Mesenchymal stem cell (in vitro differentiated cells and primary cell): ENCODE measurements around the gene C11orf68. TPM values are rescaled to one million over a fixed set of nuclear protein-coding genes. Genes with fewer than 3 reads are reported as not detected.

Experiments used
- DNase-seq: peaks from one replicate; pipeline ENCODE4 v3.0.0-alpha.2; 2013
- H2AFZ ChIP-seq: one replicate; pipeline ENCODE4 v1.6.1; 2013; ENCODE audit warnings: low read depth, mild to moderate bottlenecking, control low read depth, inconsistent platforms, low read length, moderate library complexity
- H2AK5ac ChIP-seq: 2 replicates; pipeline ENCODE4 v1.6.1; 2013; ENCODE audit warnings: low read length, moderate library complexity, mild to moderate bottlenecking, inconsistent platforms; ENCODE audit not compliant: severe bottlenecking
- H2BK120ac ChIP-seq: one replicate; pipeline ENCODE4 v1.6.1; 2013; ENCODE audit warnings: low read depth, mild to moderate bottlenecking, inconsistent platforms, low read length, moderate library complexity
- H2BK12ac ChIP-seq, 2 experiments: one replicate each; pipeline ENCODE4 v1.6.1; 2013; ENCODE audit warnings: inconsistent platforms in 2 of 2, low read length in 2 of 2, mild to moderate bottlenecking in 2 of 2, moderate library complexity in 2 of 2, control low read depth in 1 of 2
- H2BK15ac ChIP-seq: one replicate; pipeline ENCODE4 v1.6.1; 2013; ENCODE audit warnings: mild to moderate bottlenecking, low read depth, inconsistent platforms; ENCODE audit not compliant: poor library complexity, severe bottlenecking
- H2BK5ac ChIP-seq: 2 replicates; pipeline ENCODE4 v1.6.1; 2013; ENCODE audit warnings: low read depth, mild to moderate bottlenecking, low read length, control low read depth, inconsistent platforms; ENCODE audit not compliant: poor library complexity, severe bottlenecking
- H3K14ac ChIP-seq, 2 experiments: one replicate each; pipeline ENCODE4 v1.6.1; 2013; ENCODE audit warnings: inconsistent platforms in 2 of 2, low read length in 2 of 2, control low read depth in 1 of 2, mild to moderate bottlenecking in 1 of 2, moderate library complexity in 1 of 2
- H3K18ac ChIP-seq, 2 experiments: one replicate each; pipeline ENCODE4 v1.6.1; 2013; ENCODE audit warnings: inconsistent platforms in 2 of 2, low read length in 2 of 2, control low read depth in 1 of 2, low read depth in 1 of 2, mild to moderate bottlenecking in 1 of 2
- H3K23ac ChIP-seq, 2 experiments: one replicate each; pipeline ENCODE4 v1.6.1; 2013; ENCODE audit warnings: inconsistent platforms in 2 of 2, low read length in 2 of 2, mild to moderate bottlenecking in 2 of 2, moderate library complexity in 2 of 2, control low read depth in 1 of 2
- H3K27ac ChIP-seq: 2 replicates; pipeline ENCODE4 v1.5.1; 2013; ENCODE audit warnings: mild to moderate bottlenecking, moderate library complexity, low read length, control low read depth, inconsistent platforms; ENCODE audit not compliant: poor library complexity, severe bottlenecking
- H3K27me3 ChIP-seq, 2 experiments: 2 replicates each; pipeline versions ENCODE4 v1.6.1 to v1.7.0; 2013; ENCODE audit warnings: low read length in 2 of 2, mild to moderate bottlenecking in 2 of 2, moderate library complexity in 2 of 2, control low read depth in 1 of 2, inconsistent platforms in 1 of 2; ENCODE audit not compliant: control insufficient read depth in 1 of 2, insufficient read depth in 1 of 2
- H3K36me3 ChIP-seq, 2 experiments: 2 replicates each; pipeline versions ENCODE4 v1.6.1 to v1.7.0; 2013; ENCODE audit warnings: low read length in 2 of 2, control low read depth in 1 of 2, inconsistent platforms in 1 of 2, low read depth in 1 of 2, mild to moderate bottlenecking in 1 of 2; ENCODE audit not compliant: insufficient read depth in 2 of 2, control insufficient read depth in 1 of 2
- H3K4ac ChIP-seq, 2 experiments: one replicate each; pipeline ENCODE4 v1.6.1; 2013; ENCODE audit warnings: inconsistent platforms in 2 of 2, low read length in 2 of 2, mild to moderate bottlenecking in 2 of 2, moderate library complexity in 2 of 2, control low read depth in 1 of 2, low read depth in 1 of 2
- H3K4me1 ChIP-seq: 2 replicates; pipeline ENCODE4 v1.6.1; 2013; ENCODE audit warnings: low read depth, low read length, control low read depth; ENCODE audit not compliant: control insufficient read depth, insufficient read depth
- H3K4me2 ChIP-seq: 2 replicates; pipeline ENCODE4 v1.6.1; 2013; ENCODE audit warnings: low read length, mild to moderate bottlenecking, inconsistent platforms; ENCODE audit not compliant: poor library complexity, severe bottlenecking
- H3K4me3 ChIP-seq, 2 experiments: 2 replicates each; pipeline versions ENCODE4 v1.5.1 to v1.7.0; 2013; ENCODE audit warnings: low read length in 2 of 2, mild to moderate bottlenecking in 2 of 2, control low read depth in 1 of 2, low read depth in 1 of 2; ENCODE audit not compliant: insufficient read depth in 1 of 2
- H3K79me1 ChIP-seq: replicated peaks from 2 replicates; pipeline ENCODE4 v1.6.1; 2013; ENCODE audit warnings: mild to moderate bottlenecking, control low read depth, low read length, inconsistent platforms; ENCODE audit not compliant: poor library complexity, severe bottlenecking
- H3K9ac ChIP-seq: 2 replicates; pipeline ENCODE4 v1.7.0; 2013; ENCODE audit warnings: mild to moderate bottlenecking, low read length, moderate library complexity
- H3K9me3 ChIP-seq: 2 replicates; pipeline ENCODE4 v1.7.0; 2013; ENCODE audit warnings: mild to moderate bottlenecking, low read length; ENCODE audit not compliant: control insufficient read depth
- H4K8ac ChIP-seq: one replicate; pipeline ENCODE4 v1.6.1; 2013; ENCODE audit warnings: inconsistent platforms, mild to moderate bottlenecking, low read length, moderate library complexity
- H4K91ac ChIP-seq: one replicate; pipeline ENCODE4 v1.6.1; 2013; ENCODE audit warnings: mild to moderate bottlenecking, low read length, inconsistent platforms
- WGBS: methylation state at CpG from one replicate; pipeline ENCODE4 v1.1.7; 2013; ENCODE audit warnings: mixed read lengths; 5-methylcytosine and 5-hydroxymethylcytosine counted together
- polyA plus RNA-seq, 2 experiments: library from polyadenylated mRNA; stranded (reverse); fragments of 200-250 nt; gene quantifications; one replicate each; pipeline ENCODE4 v1.2.3, GENCODE V29; 2013

C11orf68 gene
- 38.9 TPM for polyA plus RNA-seq (2013, experiment 1 of 2)
- polyA plus RNA-seq (2013, experiment 2 of 2), result 38.2 TPM

DNA sequence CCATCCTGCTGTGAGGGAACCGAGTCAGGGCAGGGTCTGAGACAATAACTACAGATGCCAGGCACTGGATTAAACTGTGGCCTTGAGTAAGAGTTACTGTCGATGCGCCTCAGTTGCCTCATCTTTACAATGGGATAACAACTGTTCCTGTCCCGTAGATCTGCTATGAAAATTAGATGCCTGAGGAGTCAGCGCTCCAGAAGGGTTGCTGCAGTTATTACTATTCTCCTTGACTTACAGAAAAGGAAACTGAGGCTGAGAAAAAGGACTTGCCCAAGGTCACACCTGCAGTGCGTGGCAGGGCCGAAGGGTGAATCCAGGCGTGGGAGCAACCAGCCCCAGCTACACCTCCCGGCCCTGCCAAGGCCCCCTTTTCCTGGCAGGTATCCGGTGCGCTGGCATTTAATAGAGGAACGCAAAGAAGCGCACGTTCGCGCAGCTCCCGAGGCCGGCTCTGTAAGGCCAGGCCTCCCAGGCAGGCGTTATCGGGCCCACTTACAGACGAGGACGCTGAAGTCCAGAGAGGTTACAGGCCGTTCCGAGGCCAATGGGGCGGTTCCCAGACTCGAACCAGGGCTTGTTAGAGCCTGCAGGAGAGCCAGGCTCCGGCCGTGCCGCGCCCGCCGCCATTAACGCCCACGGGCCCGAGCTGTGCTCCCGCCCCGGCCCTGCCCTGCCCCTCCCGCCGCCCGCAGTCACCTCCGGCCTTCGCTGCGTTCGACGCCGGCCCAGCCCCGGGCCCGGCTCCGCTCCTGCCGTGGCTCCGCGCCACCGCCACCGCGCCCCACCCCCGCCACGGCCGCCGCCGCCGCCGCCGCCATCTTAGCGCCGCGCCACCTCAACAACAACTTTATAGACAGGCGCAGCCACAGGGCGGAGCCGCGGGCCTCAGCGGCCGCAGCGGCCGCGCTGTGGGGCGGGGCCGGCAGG, at the start of gene C11orf68:
Gene C11orf68, minus strand, starts transcription at position 852 of the 930 bp plus-strand sequence. Its CDS starts 31 bp downstream, at position 821.
- peaks cover 12% of the 10 kb centered on the region for H3K79me1 ChIP-seq
- peak within 1 kb of the TSS in 1 of 2 experiments; percentile 95 for H3K23ac ChIP-seq
- peak within 1 kb of the TSS; percentile 99 for H4K8ac ChIP-seq
- peaks cover 51% of the 10 kb centered on the region for H3K4me1 ChIP-seq
- peak within 1 kb of the TSS; percentile 94 to 98 for H3K18ac ChIP-seq
- WGBS, result 7% methylated on average over 65 of the region's 77 CpGs
- peak within 1 kb of the TSS; percentile 96 for H3K4me2 ChIP-seq
- H3K36me3 ChIP-seq, result peaks cover 39 to 44% of the 10 kb centered on the region in 2 experiments
- H4K91ac ChIP-seq, result peak within 1 kb of the TSS; percentile 99
- H3K14ac ChIP-seq, result peak within 1 kb of the TSS; percentile 94 to 95
- no peak for DNase-seq
- peak within 1 kb of the TSS; percentile 94 to 98 for H3K4ac ChIP-seq
- H2BK5ac ChIP-seq, result peak within 1 kb of the TSS; percentile 91
- peak within 1 kb of the TSS; percentile 93 for H2AK5ac ChIP-seq
- peak within 1 kb of the TSS; percentile 100 for H2BK120ac ChIP-seq
- peak within 1 kb of the TSS; percentile 91 for H2BK15ac ChIP-seq
- H3K9ac ChIP-seq, result peak within 1 kb of the TSS; percentile 98
- H2BK12ac ChIP-seq, result peak within 1 kb of the TSS; percentile 70 to 95
- peak within 1 kb of the TSS; percentile 80 for H3K27ac ChIP-seq
- no peaks in the 10 kb centered on the region for H3K9me3 ChIP-seq
- peak within 1 kb of the TSS; percentile 55 for H2AFZ ChIP-seq
- peak within 1 kb of the TSS; percentile 91 to 98 for H3K4me3 ChIP-seq
- no peaks in the 10 kb centered on the region for H3K27me3 ChIP-seq

DNA sequence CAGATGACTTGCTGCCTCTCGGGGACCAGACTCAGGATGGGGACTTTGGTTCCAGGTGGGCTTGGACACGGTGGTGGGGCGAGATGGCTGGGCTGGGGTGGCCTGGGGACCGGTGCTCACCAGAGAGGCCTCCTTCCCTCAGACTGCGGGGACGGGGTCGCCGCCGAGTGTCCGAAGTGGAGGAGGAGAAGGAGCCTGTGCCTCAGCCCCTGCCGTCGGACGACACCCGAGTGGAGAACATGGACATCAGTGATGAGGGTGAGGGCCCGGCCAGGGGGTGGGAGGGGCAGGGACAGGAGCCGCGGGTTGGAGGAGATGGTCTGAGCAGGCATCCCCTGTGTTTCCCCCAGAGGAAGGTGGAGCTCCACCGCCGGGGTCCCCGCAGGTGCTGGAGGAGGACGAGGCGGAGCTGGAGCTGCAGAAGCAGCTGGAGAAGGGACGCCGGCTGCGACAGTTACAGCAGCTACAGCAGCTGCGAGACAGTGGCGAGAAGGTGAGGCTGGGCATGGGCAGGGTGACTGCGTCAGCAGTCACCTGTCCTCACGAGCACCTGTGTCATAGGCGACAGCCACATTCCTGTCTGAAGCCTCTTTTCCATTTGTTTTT, 48.6 kb upstream of the C11orf68 start:
- WGBS, result 96% methylated on average over 30 of the region's 30 CpGs
- peaks cover 53% of the 10 kb centered on the region for H3K79me1 ChIP-seq
- H3K36me3 ChIP-seq, result peaks cover 71 to 78% of the 10 kb centered on the region in 2 experiments
- no peak for DNase-seq
- H3K4me2 ChIP-seq, result no peak overlapping the region
- H3K9me3 ChIP-seq, result no peaks in the 10 kb centered on the region
- no peak overlapping the region for H2BK12ac ChIP-seq
- no peak overlapping the region for H2AFZ ChIP-seq
- no peak overlapping the region for H3K14ac ChIP-seq
- H2BK5ac ChIP-seq, result no peak overlapping the region
- H3K23ac ChIP-seq, result no peak overlapping the region
- no peak overlapping the region for H2BK120ac ChIP-seq
- H3K9ac ChIP-seq, result no peak overlapping the region
- H2AK5ac ChIP-seq, result no peak overlapping the region
- no peak overlapping the region for H3K4me3 ChIP-seq
- no peak overlapping the region for H3K4ac ChIP-seq
- H3K18ac ChIP-seq, result no peak overlapping the region
- no peak overlapping the region for H2BK15ac ChIP-seq
- no peaks in the 10 kb centered on the region for H3K27me3 ChIP-seq
- H3K4me1 ChIP-seq, result peaks cover 12% of the 10 kb centered on the region
- H4K91ac ChIP-seq, result no peak overlapping the region
- H4K8ac ChIP-seq, result no peak overlapping the region
- no peak overlapping the region for H3K27ac ChIP-seq

DNA sequence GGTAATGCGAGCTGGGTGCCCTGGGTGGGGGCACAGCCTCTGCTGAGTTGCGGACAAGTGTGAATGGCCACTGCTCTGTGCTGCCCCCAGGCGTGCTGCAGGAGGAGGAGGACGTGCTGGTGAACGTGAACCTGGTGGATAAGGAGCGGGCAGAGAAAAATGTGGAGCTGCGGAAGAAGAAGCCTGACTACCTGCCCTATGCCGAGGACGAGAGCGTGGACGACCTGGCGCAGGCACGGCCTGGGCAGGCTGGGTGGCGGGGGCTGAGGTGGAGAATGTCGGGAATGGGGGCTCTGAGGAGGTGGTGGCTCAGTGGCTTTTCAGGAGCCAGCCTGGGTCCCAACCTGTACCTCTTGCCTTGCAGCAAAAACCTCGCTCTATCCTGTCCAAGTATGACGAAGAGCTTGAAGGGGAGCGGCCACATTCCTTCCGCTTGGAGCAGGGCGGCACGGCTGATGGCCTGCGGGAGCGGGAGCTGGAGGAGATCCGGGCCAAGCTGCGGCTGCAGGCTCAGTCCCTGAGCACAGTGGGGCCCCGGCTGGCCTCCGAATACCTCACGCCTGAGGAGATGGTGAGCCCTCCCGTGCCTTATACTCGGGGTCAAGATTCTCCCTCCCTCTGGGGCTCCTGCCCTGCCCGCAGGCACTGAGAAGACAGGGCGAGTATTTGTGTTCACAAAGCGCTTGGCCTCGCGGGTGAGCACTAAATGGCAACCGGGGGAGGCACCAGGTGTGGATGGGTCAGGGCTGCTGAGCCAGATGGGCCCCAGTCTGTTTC, 47.3 kb upstream of the C11orf68 start:
- H3K9ac ChIP-seq, result no peak overlapping the region
- no peak overlapping the region for H3K4me2 ChIP-seq
- H3K9me3 ChIP-seq, result no peaks in the 10 kb centered on the region
- no peak overlapping the region for H3K14ac ChIP-seq
- no peak overlapping the region for H4K91ac ChIP-seq
- H2AFZ ChIP-seq, result no peak overlapping the region
- H3K18ac ChIP-seq, result no peak overlapping the region
- no peak overlapping the region for H2BK120ac ChIP-seq
- DNase-seq, result no peak
- H2BK5ac ChIP-seq, result no peak overlapping the region
- no peak overlapping the region for H2BK15ac ChIP-seq
- H3K27me3 ChIP-seq, result no peaks in the 10 kb centered on the region
- peaks cover 69 to 71% of the 10 kb centered on the region in 2 experiments for H3K36me3 ChIP-seq
- no peak overlapping the region for H3K23ac ChIP-seq
- no peak overlapping the region for H3K4me3 ChIP-seq
- H4K8ac ChIP-seq, result no peak overlapping the region
- H3K4me1 ChIP-seq, result peaks cover 12% of the 10 kb centered on the region
- no peak overlapping the region for H3K27ac ChIP-seq
- 97% methylated on average over 36 of the region's 36 CpGs for WGBS
- H2AK5ac ChIP-seq, result no peak overlapping the region
- no peak overlapping the region for H2BK12ac ChIP-seq
- H3K4ac ChIP-seq, result no peak overlapping the region
- H3K79me1 ChIP-seq, result peaks cover 50% of the 10 kb centered on the region
